Medulla oblongata (tissue), 1 donor: ENCODE measurements around the gene CRYBG1.

Source experiments
- DNase-seq: peaks from one replicate; pipeline ENCODE4 v3.0.0-alpha.2; 2015; ENCODE audit errors: extremely low spot score

CRYBG1 gene

GRCh38 chr6:106591111-106591825 lies 230.8 kb downstream of the CRYBG1 start:
- DNase-seq = no peak

- no peak for DNase-seq
These were observed 238.9 kb downstream of the CRYBG1 start for GRCh38 chr6:106599440-106599839.

- no peak for DNase-seq
These were observed 239.8 kb downstream of the CRYBG1 start for GRCh38 chr6:106600329-106600728.

GRCh38 chr6:106608080-106608668 lies 247.7 kb downstream of the CRYBG1 start:
- peak; percentile 55 for DNase-seq

GRCh38 chr6:106609699-106610098 lies 249.2 kb downstream of the CRYBG1 start:
- DNase-seq = peak; percentile 17

GRCh38 chr6:106611030-106611429 lies 250.5 kb downstream of the CRYBG1 start:
- DNase-seq = no peak

- no peak for DNase-seq
These were observed 252.3 kb downstream of the CRYBG1 start for GRCh38 chr6:106612671-106613416.

DNA sequence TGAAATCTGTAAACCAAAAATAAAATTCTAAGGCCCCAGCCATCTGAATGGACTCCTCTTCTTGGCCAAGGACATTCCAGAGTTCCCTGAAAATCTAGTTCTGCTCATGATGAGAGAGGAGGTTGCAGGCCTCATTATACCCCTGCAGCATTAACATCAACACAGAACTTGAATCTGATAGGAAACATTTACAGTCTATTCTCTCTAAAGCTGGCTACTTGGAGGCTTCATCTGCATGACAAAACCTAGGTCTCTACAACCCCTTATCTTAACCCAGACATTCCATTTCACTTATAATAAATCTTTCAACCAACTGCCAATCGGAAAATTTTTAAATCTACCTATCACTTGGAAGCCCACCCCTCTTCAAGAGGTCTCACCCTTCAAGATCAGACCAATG lies 253.1 kb downstream of the CRYBG1 start:
- DNase-seq = no peak

DNA sequence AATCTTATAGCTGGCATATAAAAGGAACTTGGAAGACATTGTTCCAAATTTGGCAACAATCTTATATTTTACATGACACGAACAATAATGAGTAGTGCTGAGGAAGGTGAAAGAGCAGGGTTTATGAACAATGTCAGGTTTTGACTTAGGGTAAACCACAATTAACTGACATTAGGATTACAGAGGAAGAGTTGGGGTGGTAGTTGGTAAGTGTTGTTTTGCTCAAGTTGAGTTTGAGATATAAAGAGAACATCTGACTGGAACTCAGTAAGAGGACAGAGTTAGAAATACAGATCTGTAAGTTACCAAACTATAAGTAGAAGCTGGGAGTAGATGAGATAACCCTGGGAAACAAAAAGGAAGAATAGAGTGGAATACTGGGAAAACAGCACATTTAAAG lies 253.6 kb downstream of the CRYBG1 start:
- no peak for DNase-seq

DNA sequence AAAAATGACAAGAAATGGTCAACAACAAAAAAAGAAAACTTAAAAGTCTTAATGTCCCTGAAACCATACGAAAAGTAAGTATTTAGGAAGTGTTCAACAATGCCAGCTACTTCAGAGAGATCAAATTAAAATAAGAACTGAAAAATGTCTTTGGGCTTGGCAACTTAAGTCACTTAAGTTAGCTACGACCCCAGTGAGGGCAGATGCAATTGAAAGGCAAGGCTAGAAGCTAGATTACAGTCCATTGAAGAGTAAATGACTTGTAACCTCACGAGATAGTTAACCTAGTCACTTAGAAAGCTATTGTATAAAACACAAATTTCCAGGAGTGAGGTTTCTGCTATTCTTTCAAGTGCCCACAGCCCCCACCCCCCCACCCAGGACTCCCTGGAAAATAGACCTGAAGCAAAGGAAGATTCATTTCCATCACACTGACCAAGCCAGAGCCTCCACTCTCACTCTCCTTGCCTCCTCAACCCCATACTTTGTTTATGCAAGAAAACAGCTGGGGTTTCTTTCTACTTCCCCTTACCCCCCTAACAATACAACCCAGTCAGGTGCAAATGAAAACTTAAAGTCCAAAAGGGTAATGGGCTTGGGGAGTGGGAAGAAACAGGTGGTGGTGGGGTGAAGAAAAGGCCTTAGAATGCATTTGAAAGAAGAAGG lies 254.2 kb downstream of the CRYBG1 start:
- no peak for DNase-seq

GRCh38 chr6:106617302-106617701 lies 256.8 kb downstream of the CRYBG1 start:
- DNase-seq = no peak

GRCh38 chr6:106617857-106618256 lies 257.3 kb downstream of the CRYBG1 start:
- no peak for DNase-seq

DNA sequence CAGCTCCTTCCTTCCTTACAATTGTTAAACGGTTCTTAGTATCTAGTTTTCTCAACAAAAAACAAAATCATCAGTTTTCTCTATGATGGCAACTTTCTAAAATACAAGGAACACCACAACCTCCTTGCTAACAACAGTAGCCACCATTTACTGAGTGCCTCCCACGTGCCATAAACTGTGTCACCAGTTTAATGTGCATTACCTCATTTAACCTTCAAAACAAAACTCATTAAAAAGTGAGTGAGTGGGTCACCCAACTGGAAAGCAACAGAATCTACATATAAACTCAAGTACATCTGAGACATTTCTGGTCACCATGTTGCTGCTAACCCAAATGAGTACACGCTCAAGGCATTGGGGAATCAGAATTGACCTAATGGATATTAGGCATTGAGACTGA lies 257.8 kb downstream of the CRYBG1 start:
- no peak for DNase-seq

DNA sequence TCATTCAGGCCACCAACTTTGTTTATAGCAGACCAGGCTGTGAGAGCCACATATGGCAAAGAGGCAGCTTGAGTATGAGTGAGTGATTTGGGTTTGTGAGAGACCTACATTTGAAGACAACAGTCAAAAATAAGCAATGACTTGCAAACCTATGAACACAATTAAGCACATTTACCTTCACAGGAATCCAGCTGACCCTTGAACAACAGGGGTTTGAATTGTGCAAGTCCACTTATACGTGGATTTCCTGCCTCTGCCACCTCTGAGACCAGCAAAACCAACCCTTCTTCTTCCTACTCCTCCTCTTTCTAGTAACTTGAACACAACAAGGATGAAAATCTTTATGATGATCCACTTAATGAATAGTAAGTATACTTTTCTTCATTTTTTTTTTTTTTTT lies 258.7 kb downstream of the CRYBG1 start:
- DNase-seq = no peak

DNA sequence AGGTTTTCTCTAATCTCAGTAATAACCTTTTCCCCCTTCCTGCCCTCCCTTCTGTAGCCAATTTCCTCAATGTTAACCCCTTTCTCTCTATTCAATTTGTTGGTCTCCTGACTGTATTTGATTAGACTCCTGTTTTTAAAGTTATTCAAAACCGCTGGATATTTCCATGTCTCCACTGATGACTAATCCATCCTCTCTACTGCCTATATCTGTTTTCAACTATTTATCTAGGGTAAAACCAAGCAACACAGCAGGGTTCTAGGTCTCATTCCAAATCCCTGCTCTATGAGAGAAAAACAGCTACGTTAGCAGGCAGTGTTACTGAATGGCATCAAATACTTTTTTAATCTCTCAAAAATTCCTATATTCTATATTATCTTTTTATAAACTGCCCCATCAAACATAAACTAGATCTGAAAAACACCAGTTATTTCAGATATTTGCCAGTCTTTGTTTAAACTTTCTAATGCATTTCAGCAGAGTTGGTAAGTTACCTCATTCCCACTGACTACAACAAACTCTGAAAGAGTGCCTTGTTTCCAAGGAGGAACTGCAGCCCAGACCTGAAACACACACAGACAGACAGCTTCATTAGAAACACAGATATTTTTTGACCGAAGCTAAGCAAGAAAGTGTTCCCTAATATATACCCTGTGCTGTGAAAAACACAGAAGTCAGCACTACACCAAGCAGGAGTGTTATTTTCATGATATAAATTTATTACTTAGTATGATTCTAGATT lies 260.6 kb downstream of the CRYBG1 start:
- no peak for DNase-seq
